ENCODE data around the gene SLC9A9.

GRCh38 chr3:143793971-143794370 lies 54.3 kb downstream of the SLC9A9 start:
- no peak for TF ChIP-seq CTCF (conservative IDR thresholded peaks at IDR 0.05; ENCODE audit: low read depth, low read length)
- no peak for TF ChIP-seq EZH2 (IDR thresholded peaks at IDR 0.05; ENCODE audit: borderline replicate concordance, low read depth, low read length, poor library complexity, severe bottlenecking)
